ENCODE results near the gene UBL4A.

The UBL4A gene

DNA sequence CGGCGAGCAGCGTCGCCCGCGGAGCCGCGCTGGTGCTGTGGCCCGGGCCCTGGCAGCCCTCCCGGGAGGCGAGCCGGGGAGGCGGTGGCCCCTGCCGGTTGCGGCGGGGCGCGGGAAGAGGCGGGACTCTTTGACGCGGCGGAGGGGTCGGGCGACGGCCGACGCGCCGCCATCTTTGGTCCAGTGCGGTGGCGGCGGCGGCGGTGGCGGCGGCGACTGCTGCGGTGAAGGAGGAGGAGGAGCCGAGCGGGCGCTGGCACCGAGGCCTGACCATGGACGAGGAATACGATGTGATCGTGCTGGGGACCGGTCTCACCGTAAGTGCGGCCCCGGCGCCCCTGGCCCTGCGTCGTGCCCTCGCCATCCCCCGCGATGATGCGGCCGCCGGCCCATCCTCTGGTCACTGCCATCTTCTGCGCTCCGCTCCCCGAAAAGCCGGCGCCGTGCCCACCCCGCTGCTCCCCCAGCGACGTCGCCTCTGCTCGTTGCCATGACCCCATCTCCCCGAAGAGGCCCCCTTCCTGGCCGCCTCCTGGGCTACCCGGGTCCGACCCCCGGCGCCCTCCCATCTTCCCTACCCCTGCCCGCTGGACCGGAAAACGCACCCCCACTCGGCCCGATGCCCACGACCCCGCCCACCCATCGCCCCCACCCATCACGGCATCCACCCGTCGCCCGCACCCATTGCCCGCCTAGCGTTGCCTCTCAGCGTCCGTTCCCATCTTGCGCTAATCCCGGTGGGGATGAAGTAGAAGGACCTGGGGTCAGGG lies 49.2 kb downstream of the UBL4A start, which contains the start of gene GDI1:
Gene GDI1, plus strand, starts transcription at position 172 of the 770 bp plus-strand sequence. Its CDS starts 101 bp downstream, at position 273.
- peak; percentile 28 for DNase-seq (ENCODE audit: low read depth)

DNA sequence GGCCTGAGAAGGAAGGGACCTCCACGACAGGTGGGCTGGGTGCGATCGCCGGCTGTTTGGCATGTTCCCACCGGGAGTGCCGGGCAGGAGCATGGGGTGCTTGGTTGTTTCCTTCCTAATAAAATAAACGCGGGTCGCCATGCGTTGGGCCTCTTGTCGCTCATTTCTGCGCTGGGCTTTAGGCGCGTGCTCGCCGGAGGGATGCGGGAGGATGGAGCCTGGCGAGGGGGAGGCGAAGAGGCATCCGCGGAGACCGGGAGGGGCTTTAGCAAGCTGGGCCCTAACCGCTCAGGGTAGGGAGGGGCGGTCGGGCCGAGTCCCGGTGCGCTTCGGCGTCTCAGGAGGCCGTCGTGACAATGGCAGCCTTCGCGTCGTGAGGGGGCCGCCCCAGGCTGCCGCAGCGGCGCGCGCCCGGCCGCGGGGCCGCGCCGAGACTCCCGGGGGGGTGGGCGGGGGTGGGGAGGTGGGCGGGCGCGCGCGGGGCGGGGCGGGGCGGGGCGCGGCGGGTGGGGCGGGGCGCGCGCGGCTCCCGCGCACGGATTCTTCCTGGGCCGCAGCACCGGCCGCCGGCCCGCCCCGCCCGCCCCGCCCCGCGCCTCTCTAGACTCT lies 49.9 kb downstream of the UBL4A start:
- peak; percentile 34 for DNase-seq (ENCODE audit: low read depth)

DNA sequence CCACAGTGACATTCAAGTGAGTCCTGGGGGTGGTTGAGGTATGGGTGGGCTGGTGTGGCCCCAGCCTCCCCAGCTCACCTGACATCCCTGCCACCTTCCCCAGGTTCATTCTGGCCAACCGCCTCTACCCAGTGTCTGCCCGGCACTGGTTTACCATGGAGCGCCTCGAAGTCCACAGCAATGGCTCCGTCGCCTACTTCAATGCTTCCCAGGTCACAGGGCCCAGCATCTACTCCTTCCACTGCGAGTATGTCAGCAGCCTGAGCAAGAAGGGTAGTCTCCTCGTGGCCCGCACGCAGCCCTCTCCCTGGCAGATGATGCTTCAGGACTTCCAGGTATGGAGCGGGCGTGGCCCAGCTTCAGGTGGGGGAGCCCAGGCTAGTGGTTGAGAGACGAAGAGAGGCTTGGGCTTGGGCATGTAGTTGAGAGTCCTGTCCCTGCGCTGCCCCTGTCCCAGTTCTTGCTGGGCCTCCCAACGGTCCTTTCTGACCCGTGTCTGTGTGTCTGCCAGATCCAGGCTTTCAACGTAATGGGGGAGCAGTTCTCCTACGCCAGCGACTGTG lies 51.2 kb downstream of the UBL4A start:
- no peak for DNase-seq (ENCODE audit: low read depth)

DNA sequence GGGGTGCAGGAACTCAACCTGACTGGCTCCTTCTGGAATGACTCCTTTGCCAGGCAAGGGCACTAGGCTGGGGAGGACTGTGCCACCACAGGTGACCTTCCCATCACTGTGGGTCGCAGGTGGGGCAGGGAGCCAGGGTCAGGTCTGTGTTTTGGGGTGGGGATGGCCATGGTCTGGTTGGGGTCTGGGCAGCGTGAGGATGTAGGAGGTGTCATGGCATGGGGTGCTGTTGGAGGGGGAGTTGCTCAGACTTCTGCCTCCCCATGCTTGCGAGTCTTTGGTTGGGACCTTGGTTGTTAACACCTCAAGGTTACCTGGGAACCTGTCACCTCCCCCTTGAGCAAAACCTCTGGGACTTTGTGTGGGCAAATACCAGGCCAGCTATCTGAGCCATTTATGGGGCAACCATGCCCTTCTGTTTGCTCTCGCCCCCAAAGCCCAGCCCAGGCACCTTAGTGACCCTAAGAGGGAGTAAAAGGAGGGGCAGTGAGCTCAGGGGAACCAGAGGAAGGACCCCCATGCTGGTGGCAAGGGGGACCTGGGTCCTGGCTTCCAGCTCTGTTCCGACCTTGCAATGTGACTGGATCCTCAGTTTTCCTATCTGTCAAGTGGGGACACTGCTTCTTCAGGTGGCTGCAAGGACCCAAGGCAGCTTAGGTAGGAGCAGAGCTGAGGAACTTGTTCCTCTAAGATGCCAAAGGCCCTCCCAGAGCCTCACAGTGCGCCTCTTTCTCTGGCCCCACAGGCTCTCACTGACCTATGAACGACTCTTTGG lies 51.8 kb downstream of the UBL4A start:
- no peak for DNase-seq (ENCODE audit: low read depth)

Measured in stimulated activated CD8-positive, alpha-beta memory T cell treated with anti-CD3 and anti-CD28 coated beads, Interleukin-12 subunit alpha, Interleukin-12 subunit beta, amount 100 ng/mL, for 4 hours (primary cell).